ENCODE data around the gene CDCA4. TPM values are rescaled to one million over a fixed set of nuclear protein-coding genes. Genes with fewer than 3 reads are reported as not detected.

The CDCA4 gene
- total and polyA plus RNA-seq, 2 donors (not counting 1 experiment from before 2014, with no cell fraction given), result 6.3 to 11.7 TPM

GRCh38 chr14:104964546-104964945, 56.3 kb downstream of the CDCA4 start:
- TF ChIP-seq, protein P1, sequence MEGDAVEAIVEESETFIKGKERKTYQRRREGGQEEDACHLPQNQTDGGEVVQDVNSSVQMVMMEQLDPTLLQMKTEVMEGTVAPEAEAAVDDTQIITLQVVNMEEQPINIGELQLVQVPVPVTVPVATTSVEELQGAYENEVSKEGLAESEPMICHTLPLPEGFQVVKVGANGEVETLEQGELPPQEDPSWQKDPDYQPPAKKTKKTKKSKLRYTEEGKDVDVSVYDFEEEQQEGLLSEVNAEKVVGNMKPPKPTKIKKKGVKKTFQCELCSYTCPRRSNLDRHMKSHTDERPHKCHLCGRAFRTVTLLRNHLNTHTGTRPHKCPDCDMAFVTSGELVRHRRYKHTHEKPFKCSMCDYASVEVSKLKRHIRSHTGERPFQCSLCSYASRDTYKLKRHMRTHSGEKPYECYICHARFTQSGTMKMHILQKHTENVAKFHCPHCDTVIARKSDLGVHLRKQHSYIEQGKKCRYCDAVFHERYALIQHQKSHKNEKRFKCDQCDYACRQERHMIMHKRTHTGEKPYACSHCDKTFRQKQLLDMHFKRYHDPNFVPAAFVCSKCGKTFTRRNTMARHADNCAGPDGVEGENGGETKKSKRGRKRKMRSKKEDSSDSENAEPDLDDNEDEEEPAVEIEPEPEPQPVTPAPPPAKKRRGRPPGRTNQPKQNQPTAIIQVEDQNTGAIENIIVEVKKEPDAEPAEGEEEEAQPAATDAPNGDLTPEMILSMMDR (IDR thresholded peaks at IDR 0.05), result no peak
- TF ChIP-seq EZH2 (IDR thresholded peaks at IDR 0.05; ENCODE audit: borderline replicate concordance, insufficient read depth, low read depth, low read length, poor library complexity, severe bottlenecking), result no peak
- POLR2A ChIA-PET, result interaction anchor here (0.6 kb wide), 1 partner anchor 21 kb away, joined by 4 read pairs; the partner anchor contains the start of gene CLBA1
- CTCF ChIA-PET, result interaction anchor here (1.6 kb wide), 1 partner anchor 82 kb away, joined by 3 read pairs; no protein-coding TSS in a partner anchor

More at GRCh38 chr14:104964546-104964945, 56.3 kb downstream of the CDCA4 start:
- Histone ChIP-seq H3K4me1 (ENCODE audit: control insufficient read depth in 2 of 2, insufficient read depth in 2 of 2, low read length in 2 of 2) (peaks cover 17 to 19% of the 10 kb centered on the region in 2 donors), H3K4me3 (ENCODE audit: control extremely low read depth in 1 of 5, extremely low read depth in 1 of 5, insufficient read depth in 1 of 5, low read depth in 2 of 5, low read length in 4 of 5) (no peak overlapping the region), H2AFZ (ENCODE audit: insufficient read depth, low read depth, low read length, poor library complexity, severe bottlenecking) (no peak overlapping the region), H3K27me3 (replicated peaks in 1 of 4; ENCODE audit: control extremely low read depth in 1 of 4, control insufficient read depth in 3 of 4, insufficient read depth in 4 of 4, low read length in 3 of 4) (peaks cover 0 to 37% (median 15%) of the 10 kb centered on the region in 4 experiments), H3K79me2 (ENCODE audit: control insufficient read depth, insufficient read depth, low read length) (no peaks in the 10 kb centered on the region), H3K9me3 (ENCODE audit: control extremely low read depth in 1 of 3, control insufficient read depth in 2 of 3, insufficient read depth in 1 of 3, low read length in 2 of 3) (peaks cover 0 to 8% (median 0%) of the 10 kb centered on the region in 3 donors), H3K9ac (ENCODE audit: low read length) (no peak overlapping the region), H3K27ac (ENCODE audit: low read length in 2 of 2) (no peak overlapping the region), H3K4me2 (replicated peaks; ENCODE audit: low read depth, low read length, poor library complexity, severe bottlenecking) (no peak overlapping the region), H3K36me3 (replicated peaks in 1 of 2; ENCODE audit: control extremely low read depth in 1 of 2, control insufficient read depth in 1 of 2, extremely low read depth in 1 of 2, insufficient read depth in 2 of 2, low read length in 1 of 2) (no peaks in the 10 kb centered on the region), H4K20me1 (ENCODE audit: control insufficient read depth, insufficient read depth, low read length, poor library complexity, severe bottlenecking) (no peaks in the 10 kb centered on the region)
- DNase-seq (no peak), ATAC-seq (ENCODE audit: low read depth) (no peak)
- Mint-ChIP-seq H3K4me3 (no peak overlapping the region), H3K27ac (no peak overlapping the region), H3K4me1 (peaks cover 16% of the 10 kb centered on the region), H3K9me3 (ENCODE audit: insufficient read depth) (no peaks in the 10 kb centered on the region), H3K27me3 (peaks cover 22% of the 10 kb centered on the region)
- intact Hi-C loops (cut with micrococcal nuclease), result no loop called here
- 94% methylated on average over 4 of the region's 7 CpGs for WGBS (ENCODE audit: insufficient coverage)

Other genes starting within 250 kb of the CDCA4 start
- 71.1 and 85.4 TPM in 2 replicates for gene AKT1, start 225.3 kb downstream of the CDCA4 start, total RNA-seq
- 90.1 and 109 TPM in 2 replicates for gene AKT1, start 225.3 kb downstream of the CDCA4 start, polyA plus RNA-seq
- 7.2 and 8.3 TPM in 2 replicates for gene ZBTB42, start 220.0 kb downstream of the CDCA4 start, total RNA-seq
- 1.2 and 1.6 TPM in 2 replicates for gene ZBTB42, start 220.0 kb downstream of the CDCA4 start, polyA plus RNA-seq
- 0.56 and 0.59 TPM in 2 replicates for gene CEP170B, start 155.8 kb downstream of the CDCA4 start, total RNA-seq
- gene CEP170B, start 155.8 kb downstream of the CDCA4 start, polyA plus RNA-seq, result 0.16 and 0.37 TPM in 2 replicates
- gene PLD4, start 96.2 kb downstream of the CDCA4 start, total RNA-seq, result 49.9 and 51.0 TPM in 2 replicates
- 79.7 and 91.2 TPM in 2 replicates for gene PLD4, start 96.2 kb downstream of the CDCA4 start, polyA plus RNA-seq
- not detected in 2 replicates for gene AHNAK2, start 42.7 kb downstream of the CDCA4 start, total RNA-seq
- not detected in 2 replicates for gene AHNAK2, start 42.7 kb downstream of the CDCA4 start, polyA plus RNA-seq
- gene CLBA1, start 35.3 kb downstream of the CDCA4 start, total RNA-seq, result 5.3 and 5.5 TPM in 2 replicates
- 0.63 and 1.3 TPM in 2 replicates for gene CLBA1, start 35.3 kb downstream of the CDCA4 start, polyA plus RNA-seq
- 54.5 and 63.2 TPM in 2 replicates for gene GPR132, start 44.3 kb upstream of the CDCA4 start, total RNA-seq
- gene GPR132, start 44.3 kb upstream of the CDCA4 start, polyA plus RNA-seq, result 38.6 and 47.8 TPM in 2 replicates
- gene JAG2, start 147.7 kb upstream of the CDCA4 start, total RNA-seq, result 0.34 and 0.41 TPM in 2 replicates
- 0.27 and 0.66 TPM in 2 replicates for gene JAG2, start 147.7 kb upstream of the CDCA4 start, polyA plus RNA-seq
- gene NUDT14, start 160.2 kb upstream of the CDCA4 start, total RNA-seq, result 28.9 and 31.6 TPM in 2 replicates
- gene NUDT14, start 160.2 kb upstream of the CDCA4 start, polyA plus RNA-seq, result 17.4 and 20.6 TPM in 2 replicates
- gene BTBD6, start 227.4 kb upstream of the CDCA4 start, total RNA-seq, result 33.5 and 36.1 TPM in 2 replicates
- 33.4 and 38.8 TPM in 2 replicates for gene BTBD6, start 227.4 kb upstream of the CDCA4 start, polyA plus RNA-seq